AG04450 (cell line): ENCODE data around the gene TNFRSF19. TPM values are rescaled to one million over a fixed set of nuclear protein-coding genes. Genes with fewer than 3 reads are reported as not detected.

ENCODE experiments used
- CTCF ChIA-PET: fragments of 300-600, 350-600 bp; formaldehyde crosslinking; extraction: SDS; loops from one replicate; lab custom pipeline; 2022; ENCODE audit warnings: antibody characterized with exemption, inconsistent platforms; lab: Charles Lee
- POLR2A ChIA-PET: fragments of 350-600 bp; formaldehyde crosslinking; extraction: SDS; loops from one replicate; lab custom pipeline; 2021; ENCODE audit warnings: antibody characterized with exemption, inconsistent platforms; lab: Yijun Ruan, JAX
- DNase-seq: peaks from one replicate; pipeline ENCODE4 v3.0.0-alpha.2; 2011; ENCODE audit warnings: low read depth, low spot score
- H3K27ac ChIP-seq: one replicate; pipeline ENCODE4 v1.5.1; 2012; ENCODE audit warnings: low read depth, low read length, control low read depth
- H3K27me3 ChIP-seq: one replicate; pipeline ENCODE4 v1.6.0; 2012; ENCODE audit warnings: low read length; ENCODE audit not compliant: control insufficient read depth, insufficient read depth
- H3K4me3 ChIP-seq: 2 replicates; pipeline ENCODE4 v1.5.1; 2011; ENCODE audit warnings: mild to moderate bottlenecking, low read depth, low read length, control low read depth
- H3K9me3 ChIP-seq: 2 replicates; pipeline ENCODE4 v1.5.1; 2012; ENCODE audit warnings: low read length; ENCODE audit not compliant: control insufficient read depth, insufficient read depth
- CTCF ChIP-seq: IDR thresholded peaks from 2 replicates; pipeline ENCODE4 v1.5.1; 2011; ENCODE audit warnings: low read depth, low read length, control low read depth, inconsistent platforms
- polyA plus RNA-seq: library from polyadenylated mRNA; depleted of rRNA; stranded (reverse); fragments of >200 nt; gene quantifications from 2 replicates; pipeline ENCODE4 v1.2.3, GENCODE V29; 2011; rRNA removed

The TNFRSF19 gene
- polyA plus RNA-seq, 1 experiment, result 183 TPM

- no peak for TF ChIP-seq CTCF
- ChIA-PET CTCF (interaction anchor here (1.3 kb wide), 1 partner anchor 11 kb away, joined by 3 read pairs; no protein-coding TSS in a partner anchor), POLR2A (interaction anchor here (0.8 kb wide), 1 partner anchor 34 kb away, joined by 4 read pairs; no protein-coding TSS in a partner anchor)
- H3K27ac ChIP-seq, result no peak overlapping the region
- DNase-seq, result no peak
- H3K4me3 ChIP-seq, result no peak overlapping the region
- peaks cover 15% of the 10 kb centered on the region for H3K9me3 ChIP-seq
- H3K27me3 ChIP-seq, result no peaks in the 10 kb centered on the region
Measured at GRCh38 chr13:23718996-23719395, 148.8 kb downstream of the TNFRSF19 start.

- DNase-seq, result no peak
- peak overlapping the region; percentile 71 for H3K27ac ChIP-seq
- ChIA-PET CTCF (interaction anchor here (1.1 kb wide), 1 partner anchor 15 kb away, joined by 3 read pairs; no protein-coding TSS in a partner anchor), POLR2A (interaction anchor here (0.7 kb wide), 1 partner anchor 39 kb away, joined by 5 read pairs; no protein-coding TSS in a partner anchor)
- H3K27me3 ChIP-seq, result no peaks in the 10 kb centered on the region
- H3K4me3 ChIP-seq, result no peak overlapping the region
- no peaks in the 10 kb centered on the region for H3K9me3 ChIP-seq
- no peak for TF ChIP-seq CTCF
Measured at GRCh38 chr13:23722726-23723453, 152.7 kb downstream of the TNFRSF19 start.

DNA sequence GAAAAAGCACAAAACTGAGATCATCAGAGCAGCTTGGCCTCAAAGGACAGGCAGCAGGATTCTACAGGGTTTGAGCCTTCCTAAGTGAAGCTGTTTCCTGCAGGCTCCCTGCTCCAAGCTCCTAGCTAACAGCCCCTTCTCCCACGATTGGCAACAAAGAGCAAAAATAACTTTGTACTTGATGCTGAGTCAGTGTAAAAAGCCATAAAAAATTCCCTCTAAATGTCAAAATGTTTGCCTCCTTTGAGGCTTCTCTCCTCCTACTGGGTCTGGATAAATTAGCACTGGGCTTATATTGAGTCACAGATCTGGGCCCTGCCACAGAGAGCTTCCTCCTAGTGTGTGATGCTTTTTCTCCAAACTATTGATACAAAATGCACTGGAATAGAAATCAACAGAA is 153.3 kb downstream of the TNFRSF19 start:
- TF ChIP-seq CTCF, result no peak
- no peaks in the 10 kb centered on the region for H3K9me3 ChIP-seq
- ChIA-PET CTCF (interaction anchor here (1.1 kb wide), 1 partner anchor 16 kb away, joined by 3 read pairs; no protein-coding TSS in a partner anchor), POLR2A (interaction anchor here (0.9 kb wide), 1 partner anchor 33 kb away, joined by 3 read pairs; no protein-coding TSS in a partner anchor)
- no peak overlapping the region for H3K4me3 ChIP-seq
- no peaks in the 10 kb centered on the region for H3K27me3 ChIP-seq
- DNase-seq, result peak; percentile 41
- peak overlapping the region; percentile 71 for H3K27ac ChIP-seq

DNA sequence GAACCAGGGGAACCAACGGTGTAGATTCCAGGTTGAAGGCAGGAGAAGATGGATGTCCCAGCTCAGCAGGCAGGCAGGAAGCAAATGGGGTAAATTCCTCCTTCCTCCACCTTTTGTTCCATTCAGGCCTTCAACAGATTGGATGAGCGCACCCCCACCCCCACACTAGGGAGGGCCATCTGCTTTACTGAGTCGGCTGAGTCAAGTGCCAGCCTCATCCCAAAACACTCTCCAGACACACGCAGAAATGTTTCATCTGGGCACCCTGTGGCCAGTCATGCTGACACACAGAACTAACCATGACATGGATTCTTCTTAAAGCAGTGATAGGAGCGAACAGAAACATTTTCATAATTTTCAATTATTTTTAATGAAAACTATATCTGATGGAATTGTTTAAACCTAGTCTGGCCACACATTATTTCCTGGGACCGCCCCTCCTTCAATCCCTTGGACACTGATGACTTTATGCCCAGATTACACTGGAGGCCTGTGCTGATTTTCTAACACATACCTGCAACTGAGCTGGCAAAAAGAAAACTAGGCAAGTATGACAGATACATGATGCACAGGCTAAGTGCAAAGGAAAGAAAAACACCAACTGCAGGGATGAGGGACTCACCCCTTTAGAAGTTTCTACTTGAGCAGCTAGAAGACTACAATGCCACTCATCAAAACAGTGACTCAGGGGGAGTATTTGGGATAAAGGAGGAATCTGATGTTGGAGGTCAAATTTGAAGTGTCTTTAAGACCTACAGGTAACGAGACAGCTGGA is 154.2 kb downstream of the TNFRSF19 start:
- ChIA-PET CTCF (interaction anchor here (1.1 kb wide), 1 partner anchor 17 kb away, joined by 3 read pairs; no protein-coding TSS in a partner anchor), POLR2A (interaction anchor here (0.9 kb wide), 1 partner anchor 34 kb away, joined by 3 read pairs; no protein-coding TSS in a partner anchor)

More for the DNA sequence above, 154.2 kb downstream of the TNFRSF19 start:
- peak overlapping the region; percentile 71 for H3K27ac ChIP-seq
- no peaks in the 10 kb centered on the region for H3K9me3 ChIP-seq
- no peak for TF ChIP-seq CTCF
- H3K27me3 ChIP-seq, result no peaks in the 10 kb centered on the region
- no peak for DNase-seq
- no peak overlapping the region for H3K4me3 ChIP-seq

Other genes with a start within 250 kb of the TNFRSF19 start
- 41.1 and 53.9 TPM in 2 replicates for gene SACS, start 136.7 kb upstream of the TNFRSF19 start, polyA plus RNA-seq